NCI-H1436 treated with DMSO at 0.1 percent for 48 hours (cell line): ENCODE results near the gene ATXN2.
"Not testable (repeated sequence)": the region's sequence is repeated elsewhere in the genome, so short reads cannot be mapped to it uniquely, and the experiment has no call there.

ENCODE experiments used
- DNase-seq: peaks from one replicate; lab custom pipeline; 2025; lab: John Stamatoyannopoulos, UW

ATXN2 gene, protein sequence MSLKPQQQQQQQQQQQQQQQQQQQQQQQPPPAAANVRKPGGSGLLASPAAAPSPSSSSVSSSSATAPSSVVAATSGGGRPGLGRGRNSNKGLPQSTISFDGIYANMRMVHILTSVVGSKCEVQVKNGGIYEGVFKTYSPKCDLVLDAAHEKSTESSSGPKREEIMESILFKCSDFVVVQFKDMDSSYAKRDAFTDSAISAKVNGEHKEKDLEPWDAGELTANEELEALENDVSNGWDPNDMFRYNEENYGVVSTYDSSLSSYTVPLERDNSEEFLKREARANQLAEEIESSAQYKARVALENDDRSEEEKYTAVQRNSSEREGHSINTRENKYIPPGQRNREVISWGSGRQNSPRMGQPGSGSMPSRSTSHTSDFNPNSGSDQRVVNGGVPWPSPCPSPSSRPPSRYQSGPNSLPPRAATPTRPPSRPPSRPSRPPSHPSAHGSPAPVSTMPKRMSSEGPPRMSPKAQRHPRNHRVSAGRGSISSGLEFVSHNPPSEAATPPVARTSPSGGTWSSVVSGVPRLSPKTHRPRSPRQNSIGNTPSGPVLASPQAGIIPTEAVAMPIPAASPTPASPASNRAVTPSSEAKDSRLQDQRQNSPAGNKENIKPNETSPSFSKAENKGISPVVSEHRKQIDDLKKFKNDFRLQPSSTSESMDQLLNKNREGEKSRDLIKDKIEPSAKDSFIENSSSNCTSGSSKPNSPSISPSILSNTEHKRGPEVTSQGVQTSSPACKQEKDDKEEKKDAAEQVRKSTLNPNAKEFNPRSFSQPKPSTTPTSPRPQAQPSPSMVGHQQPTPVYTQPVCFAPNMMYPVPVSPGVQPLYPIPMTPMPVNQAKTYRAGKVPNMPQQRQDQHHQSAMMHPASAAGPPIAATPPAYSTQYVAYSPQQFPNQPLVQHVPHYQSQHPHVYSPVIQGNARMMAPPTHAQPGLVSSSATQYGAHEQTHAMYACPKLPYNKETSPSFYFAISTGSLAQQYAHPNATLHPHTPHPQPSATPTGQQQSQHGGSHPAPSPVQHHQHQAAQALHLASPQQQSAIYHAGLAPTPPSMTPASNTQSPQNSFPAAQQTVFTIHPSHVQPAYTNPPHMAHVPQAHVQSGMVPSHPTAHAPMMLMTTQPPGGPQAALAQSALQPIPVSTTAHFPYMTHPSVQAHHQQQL

DNA sequence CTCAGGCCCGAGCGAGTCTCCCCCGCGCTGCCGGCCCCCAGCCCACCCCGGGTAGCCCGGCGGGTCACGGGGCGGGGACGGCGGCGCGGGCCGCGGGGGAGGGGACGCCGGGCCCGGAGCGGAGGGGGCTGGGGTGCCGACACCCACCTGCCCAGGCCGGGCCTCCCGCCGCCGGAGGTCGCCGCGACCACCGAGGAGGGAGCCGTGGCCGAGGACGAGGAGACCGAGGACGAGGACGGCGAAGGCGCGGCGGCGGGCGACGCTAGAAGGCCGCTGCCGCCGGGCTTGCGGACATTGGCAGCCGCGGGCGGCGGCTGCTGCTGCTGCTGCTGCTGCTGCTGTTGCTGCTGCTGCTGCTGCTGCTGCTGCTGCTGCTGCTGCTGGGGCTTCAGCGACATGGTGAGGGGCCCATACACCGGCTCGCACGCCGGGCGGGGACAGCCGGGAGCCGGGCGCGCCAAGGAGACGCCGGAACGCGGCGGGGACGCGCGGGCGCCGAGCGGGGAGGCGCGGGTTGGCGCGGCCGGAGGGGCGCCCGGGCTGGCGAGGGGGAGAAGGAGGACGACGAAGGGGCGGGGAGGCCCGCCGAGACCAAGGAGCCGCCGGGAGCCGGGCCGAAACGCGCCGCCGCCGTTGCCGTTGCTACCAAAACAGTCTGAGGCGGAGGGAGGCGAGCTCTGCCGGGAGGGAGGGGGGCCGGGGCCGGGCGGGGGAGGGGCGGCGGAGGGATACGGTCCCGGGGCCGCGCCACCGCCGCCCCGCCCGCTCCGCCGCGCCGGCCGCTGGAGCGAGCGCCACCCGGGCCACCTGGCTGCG is at the start of gene ATXN2:
ATXN2 (minus strand) TSS at position 679 of the 816 bp plus-strand sequence; CDS start at position 398, 281 bp downstream.
- DNase-seq: no peak

DNA sequence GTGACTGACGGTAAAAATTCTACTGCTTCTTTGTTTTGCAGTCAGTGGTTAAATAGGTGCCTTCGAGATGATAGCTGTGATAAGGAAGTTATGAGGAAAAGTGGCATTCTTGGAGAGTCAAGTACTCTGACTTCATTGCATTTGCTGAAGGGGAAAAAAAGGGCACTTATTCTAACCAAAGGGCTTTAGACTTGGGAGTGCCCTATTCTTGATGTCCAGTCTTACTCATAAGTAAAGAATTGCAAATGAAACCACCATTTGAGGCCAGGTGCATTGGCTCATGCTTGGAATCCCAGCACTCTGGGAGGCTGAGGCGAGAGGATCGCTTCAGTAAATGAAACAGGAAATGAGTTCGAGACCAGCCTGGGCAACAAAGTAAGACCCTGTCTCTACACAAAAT is 46.3 kb upstream of the ATXN2 start:
- no peak for DNase-seq

DNA sequence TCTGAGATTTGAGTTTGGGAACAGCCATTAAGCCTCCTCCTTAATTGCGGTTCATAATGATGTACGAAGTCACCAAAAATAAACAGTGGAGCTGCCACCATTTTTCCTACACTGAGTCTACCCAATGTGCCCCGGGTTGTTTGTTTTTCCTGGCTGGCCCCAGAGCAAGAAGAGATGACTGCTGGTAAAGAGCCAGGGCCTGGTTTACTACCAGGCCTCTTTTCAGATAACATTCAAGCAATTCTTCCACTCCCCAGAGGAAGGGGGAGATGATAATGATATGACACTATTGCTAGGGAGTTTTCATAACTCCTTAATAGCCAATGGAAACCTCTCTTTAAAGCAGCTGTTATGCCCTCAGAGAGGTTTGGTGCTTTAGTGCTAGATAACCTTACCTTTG is 44.3 kb upstream of the ATXN2 start:
- no peak for DNase-seq

DNA sequence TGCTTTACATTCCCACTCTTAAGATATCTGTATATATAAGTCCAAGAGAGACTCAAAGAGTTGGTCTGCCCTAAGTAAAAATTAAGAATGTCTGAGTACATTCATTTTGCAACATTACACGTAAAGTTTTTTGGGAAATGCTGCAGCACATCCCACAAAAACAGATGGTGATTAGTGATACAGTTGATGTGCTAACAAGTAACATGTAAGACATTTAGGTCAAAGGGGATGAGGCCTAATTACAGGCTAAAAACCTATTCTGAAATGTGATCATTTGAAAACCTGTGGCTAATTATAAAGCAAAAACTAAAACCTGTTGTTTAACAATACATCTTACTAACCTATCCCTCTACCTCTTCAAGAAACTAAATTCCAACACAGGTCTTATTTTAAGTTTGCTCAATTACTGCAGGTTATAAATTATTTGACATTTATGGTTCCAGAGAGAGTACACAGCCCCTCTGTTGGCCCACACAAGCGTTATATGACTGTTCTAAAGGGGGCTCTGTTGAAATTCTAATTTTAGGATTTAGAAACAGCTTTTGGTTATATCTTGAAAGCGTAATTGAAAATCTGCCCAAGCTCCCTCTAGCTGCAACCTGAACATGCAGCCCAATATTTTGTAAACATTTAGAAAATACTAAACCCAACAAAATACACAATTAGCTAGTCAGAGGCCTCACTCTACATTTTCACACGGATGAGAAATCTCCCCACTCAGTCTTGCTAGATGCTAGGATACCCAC is 43.7 kb upstream of the ATXN2 start:
- no peak for DNase-seq

DNA sequence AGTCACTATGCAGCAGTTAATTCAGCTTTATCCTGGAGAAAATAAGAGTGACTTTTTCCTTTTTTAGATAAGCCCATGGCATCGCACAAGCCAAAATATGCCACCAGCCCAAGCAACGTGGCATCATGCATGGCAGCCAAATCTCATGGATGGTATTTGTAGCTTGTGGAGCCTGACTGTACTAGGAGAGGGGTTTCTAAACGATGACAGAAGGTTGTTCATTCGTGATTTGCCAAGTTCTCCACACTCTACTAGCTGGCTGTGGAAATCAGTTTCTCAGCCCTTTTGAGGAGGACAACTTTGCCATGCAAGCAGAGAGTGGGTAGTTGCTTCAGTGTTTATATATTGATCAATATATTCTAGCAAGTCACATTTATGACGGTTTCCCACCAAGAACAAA is 41.4 kb upstream of the ATXN2 start:
- DNase-seq: no peak

DNA sequence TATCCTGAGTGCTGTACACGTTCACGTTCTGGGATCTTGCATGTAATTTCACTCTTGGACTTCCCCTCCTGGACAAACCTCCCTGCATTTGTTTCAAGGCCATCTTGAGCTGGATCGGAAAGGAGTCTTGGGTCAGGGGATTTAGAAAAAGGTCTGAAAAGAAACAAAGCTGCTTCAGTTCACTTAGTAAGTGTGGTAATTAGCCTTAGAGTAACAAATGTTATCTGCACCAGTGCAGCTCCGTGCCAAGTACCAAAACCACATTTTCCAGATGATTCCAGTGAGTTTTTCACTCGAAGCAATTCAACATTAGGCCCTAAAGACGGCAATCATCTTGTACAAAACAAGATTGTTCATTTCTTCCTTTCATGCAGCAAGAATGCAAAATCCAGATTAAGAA is 39.4 kb upstream of the ATXN2 start:
- DNase-seq: no peak

DNA sequence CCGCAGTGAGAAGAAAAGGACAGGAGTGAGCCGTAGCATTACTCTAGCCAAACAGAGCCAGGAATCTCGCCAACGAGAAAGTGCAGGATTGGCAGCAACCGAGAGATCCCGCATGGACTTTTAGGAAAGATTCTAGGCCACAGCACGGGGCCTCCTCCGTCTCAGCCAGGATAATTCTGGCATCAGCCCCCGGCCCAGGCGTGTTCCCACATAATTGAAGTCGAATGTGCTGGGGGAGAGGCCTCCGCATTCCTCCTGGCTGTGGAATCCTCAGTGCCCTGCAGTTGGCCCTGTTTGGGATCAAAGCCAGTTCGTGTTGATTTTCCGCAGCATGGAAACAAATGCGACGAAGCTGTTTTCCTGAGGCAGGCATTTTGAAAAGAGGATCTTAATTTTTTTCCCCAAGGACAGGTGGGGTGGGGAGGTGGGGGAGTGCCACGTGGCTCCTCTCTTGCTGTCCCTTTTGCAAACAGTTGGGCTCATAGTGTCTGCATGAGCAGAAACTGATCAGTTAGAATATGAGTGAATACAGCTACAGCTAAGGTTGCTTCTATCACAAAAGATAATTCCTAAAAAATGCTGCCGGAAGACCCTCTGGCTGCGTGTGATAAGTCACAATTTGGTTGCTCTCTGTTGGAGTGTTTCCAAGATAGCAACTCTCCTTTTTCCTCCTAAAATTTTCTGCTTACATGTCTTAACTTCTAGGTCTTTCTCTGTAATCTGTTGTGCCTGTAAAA is 37.3 kb upstream of the ATXN2 start:
- DNase-seq: no peak

DNA sequence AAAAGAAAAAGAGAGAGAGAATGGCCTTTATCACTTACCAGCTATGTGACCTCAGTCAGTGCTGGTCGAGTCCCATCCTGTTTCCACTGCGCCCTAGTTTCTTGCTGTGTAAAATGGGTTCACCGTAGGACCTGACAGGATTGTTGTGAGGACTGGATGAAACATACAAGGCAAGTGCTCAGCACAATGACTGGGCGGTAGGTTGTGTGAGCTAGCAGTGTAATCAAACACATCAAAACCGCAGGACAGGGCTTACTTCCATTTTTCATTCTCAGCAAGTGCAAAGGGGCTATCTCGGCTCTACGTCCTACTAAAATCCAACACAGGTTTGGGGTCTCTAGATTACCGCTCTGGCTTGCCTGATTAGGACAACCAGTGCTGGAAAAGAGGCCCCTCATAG is 36.4 kb upstream of the ATXN2 start:
- DNase-seq: no peak

DNA sequence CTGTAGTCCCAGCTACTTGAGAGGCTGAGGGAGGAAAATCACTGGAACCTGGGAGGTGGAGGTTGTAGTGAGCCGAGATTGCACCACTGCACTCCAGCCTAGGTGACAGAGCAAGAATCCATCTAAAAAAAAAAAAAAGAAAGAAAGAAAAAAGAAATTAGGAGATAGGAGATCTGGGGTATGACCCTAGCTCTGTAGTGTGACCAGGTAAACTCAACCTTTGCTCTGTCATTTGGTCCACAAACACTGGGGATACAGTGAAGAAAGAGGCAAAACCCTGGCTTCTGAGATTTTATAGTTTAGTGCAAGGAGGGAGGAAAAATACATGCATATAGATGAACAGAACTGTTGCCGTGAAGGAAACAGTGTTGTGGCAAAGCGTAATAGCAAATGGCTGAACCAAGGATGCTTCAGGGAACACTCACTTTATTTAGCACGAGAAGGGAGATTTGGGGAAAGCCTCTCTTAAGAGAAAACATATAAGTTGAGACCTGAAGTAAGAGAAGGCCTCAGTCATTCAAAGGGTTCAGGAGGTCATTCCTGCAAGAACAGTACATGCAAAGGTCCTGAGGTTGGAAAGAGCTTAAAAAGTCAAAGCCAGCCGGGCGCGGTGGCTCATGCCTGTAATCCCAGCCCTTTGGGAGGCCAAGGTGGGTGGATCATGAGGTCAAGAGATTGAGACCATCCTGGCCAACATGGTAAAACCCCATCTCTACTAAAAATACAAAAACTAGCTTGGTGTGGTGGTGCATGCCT is 29.6 kb upstream of the ATXN2 start:
- no peak for DNase-seq

DNA sequence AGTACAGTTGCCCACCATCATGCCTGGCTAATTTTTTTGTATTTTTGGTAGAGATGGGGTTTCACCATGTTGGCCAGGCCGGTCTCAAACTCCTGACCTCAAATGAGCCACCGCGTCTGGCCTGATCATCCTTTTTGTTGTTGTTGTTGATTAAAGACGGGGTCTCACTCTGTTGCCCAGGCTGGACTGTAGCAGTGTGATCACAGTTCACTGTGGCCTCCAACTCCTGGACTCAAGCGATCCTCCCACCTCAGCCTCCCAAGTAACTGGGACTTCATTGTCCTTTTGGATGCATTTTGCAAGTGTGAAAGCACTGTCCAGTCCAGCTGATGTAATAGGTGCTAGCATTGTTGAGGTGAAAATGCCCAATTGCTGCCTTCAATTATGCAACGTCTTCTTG is 27.1 kb upstream of the ATXN2 start:
- DNase-seq: no peak

DNA sequence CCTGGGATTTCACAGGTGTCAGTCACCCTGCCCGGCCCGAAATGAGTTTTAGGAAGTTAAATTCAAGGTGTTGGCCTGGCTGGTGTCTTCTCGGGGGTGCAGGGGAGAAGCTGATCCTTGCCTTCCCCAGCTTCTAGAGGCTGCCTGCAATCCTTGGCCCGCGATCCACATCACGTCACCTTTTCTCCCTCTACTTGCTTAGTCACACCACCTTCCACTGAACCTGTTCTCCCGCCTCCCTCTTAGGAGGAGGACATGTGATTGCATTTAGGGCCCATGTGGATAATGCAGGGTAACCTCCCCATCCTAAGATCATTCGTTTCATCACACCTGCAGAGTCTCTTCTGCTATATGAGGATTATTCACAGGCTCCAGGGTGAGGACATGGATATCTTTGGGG is 25.4 kb upstream of the ATXN2 start:
- no peak for DNase-seq

DNA sequence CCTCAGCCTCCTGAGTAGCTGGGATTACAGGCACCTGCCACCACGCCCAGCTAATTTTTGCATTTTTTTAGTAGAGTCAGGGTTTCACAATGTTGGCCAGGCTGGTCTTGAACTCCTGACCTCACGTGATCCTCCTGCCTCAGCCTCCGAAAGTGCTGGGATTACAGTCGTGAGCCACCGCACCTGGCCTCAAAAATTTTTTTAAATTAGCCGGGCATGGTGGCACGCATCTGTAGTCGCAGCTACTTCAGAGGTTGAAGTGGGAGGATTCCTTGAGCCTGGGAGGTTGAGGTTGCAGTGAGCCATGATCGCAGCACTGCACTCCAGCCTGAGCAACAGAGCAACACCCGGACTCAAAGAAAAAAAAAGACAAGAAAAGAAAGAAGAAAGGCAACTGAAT is 18.7 kb upstream of the ATXN2 start:
- not testable (repeated sequence) for DNase-seq

DNA sequence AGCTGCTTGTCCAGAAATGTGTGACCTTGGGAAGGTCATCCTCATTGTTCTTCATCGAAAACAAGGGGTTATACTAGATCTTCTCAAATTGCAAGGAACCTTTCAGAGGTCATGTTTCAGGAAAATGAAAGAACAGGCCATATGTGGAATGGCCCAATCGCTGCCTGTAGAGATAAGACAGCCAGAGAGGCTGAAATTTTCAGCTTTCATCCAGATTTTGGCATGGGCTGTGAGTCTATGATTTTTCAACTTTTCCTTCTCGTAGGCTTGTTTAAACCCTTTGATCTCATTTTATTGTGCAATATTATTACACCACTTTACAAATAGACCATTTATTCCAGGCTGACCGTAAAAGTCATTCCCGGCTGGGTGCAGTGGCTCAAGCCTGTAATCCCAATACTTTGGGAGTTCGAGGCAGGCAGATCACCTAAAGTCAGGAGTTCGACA is 17.1 kb upstream of the ATXN2 start:
- DNase-seq: no peak

DNA sequence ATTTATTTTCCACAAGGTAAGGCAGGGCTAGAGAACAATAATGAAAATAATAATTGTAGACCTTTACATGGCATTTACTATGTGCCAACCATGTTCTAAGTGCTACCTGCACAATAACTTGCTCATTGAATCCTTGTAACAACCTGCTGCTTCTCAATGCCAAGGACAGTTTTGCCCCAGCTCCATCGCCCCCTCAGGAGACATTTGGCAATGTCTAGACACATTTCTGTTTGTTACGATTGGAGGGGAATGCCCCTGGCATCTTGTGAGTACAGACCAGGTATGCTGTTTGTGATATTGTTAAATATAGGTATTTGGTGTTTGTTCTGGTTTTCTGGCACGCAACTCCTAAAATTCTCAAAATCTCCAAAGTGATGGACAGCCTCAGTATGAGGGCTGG is 8.1 kb upstream of the ATXN2 start:
- no peak for DNase-seq

DNA sequence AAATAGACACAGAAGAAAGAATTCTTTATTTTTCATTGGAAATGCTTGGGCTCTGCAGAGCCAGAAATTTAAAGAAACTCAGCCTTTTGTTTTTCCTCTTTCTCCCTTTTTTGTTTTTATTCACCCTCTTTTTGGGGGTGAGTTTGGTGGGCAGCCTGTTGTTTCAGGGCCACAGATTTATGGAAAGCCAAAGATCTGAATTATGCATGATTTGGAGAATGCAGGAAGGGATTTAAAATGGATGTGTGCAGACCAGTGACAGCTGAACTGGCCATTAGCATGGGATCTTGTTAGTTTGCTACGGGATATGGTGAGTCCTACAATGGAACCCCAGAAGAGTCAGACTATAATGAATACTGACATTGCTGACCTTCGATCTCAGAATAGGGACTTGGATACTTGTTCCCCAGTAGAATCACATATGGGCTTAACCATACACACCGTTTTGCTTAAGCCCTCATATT is 7.7 kb upstream of the ATXN2 start:
- DNase-seq: no peak

DNA sequence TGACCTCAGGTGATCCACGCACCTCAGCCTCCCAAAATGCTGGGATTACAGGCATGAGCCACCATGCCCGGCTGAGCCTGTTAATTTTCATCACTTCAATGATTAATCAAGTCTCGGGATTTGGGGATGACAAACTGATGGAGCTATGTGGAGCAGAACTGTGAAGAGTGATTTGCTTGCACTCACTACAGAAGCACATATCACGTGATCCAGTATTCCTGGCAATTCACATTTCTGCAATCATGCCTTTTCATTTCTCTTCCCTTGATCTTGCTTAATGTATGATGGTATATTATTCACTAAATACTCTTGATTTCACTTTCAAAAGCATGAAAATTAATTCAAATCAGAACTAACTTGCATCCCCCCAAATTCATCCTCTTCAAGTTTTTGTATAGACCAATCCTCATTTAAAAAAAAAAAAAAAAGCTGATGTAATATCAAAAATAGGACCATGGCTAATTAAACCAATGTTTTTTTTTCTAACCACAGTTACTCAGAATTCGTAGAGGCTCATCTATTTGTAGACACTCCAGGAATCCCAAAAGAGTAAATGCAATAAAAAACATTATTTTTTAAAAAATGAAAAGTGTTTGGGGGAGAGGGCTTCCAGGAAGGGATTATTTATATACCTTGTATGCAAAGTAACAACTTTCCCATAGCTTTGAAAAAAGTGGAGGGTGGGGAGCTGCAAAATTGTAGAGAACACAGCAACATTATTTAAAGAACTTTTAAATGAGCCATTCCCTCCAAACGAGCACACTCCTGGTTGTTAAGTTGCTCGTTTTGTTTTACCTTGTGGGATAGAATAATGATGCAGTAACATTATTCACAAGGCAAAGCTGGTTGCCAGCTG is 7.0 kb upstream of the ATXN2 start:
- no peak for DNase-seq

DNA sequence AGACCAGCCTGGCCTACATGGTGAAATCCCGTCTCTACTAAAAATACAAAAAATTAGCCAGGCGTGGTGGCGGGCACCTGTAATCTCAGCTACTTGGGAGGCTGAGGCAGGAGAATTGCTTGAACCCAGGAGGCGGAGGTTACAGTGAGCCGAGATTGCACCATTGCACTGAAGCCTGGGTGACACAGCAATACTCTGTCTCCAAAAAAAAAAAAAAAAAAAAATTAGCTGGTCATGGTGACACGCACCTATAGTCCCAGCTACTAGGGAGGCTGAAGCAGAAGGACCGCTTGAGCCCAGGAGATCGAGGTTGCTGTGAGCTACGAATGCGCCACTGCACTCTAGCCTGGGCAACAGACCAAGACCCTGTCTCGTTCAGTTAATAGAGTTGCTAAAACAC is 3.7 kb upstream of the ATXN2 start:
- DNase-seq: not testable (repeated sequence)

DNA sequence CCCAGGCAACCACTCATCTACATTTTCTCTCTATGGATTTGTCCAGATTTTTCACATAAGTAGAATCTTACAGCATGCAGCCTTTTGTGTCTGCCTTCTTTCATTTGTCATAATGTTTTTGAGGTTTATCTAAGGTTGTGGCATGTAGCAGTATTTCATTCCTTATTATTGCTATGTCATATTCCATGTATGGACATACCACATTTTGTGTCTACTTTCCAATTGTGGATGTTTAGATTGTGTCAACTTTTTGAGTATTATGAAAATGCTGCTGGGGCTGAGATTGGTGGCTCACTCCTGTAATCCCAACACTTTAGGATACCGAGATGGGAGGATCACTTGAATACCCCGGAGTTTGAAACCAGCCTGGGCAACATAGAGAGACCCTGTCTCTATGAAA is 3.2 kb upstream of the ATXN2 start:
- DNase-seq: no peak
